H1 (cell line): Measurements from ENCODE around the gene PLA2G10.
"Not testable (repeated sequence)": the region's sequence is repeated elsewhere in the genome, so short reads cannot be mapped to it uniquely, and the experiment has no call there.

Experiments used
- CTCF ChIP-seq, 3 experiments: IDR thresholded peaks; 1 replicate in 2 of 3; 2 replicates in 1 of 3; pipeline versions ENCODE4 v1.5.1 to v1.6.1; 2011; ENCODE audit warnings: low read length in 3 of 3, mild to moderate bottlenecking in 3 of 3, inconsistent platforms in 2 of 3, low read depth in 1 of 3, moderate library complexity in 1 of 3; ENCODE audit not compliant: insufficient read depth in 1 of 3; ENCODE audit errors: control extremely low read depth in 1 of 3
- EZH2 ChIP-seq: fragments of 200-600 bp; sonication (generic); IDR thresholded peaks from 2 replicates; pipeline ENCODE4 v1.7.1; 2012; ENCODE audit warnings: low read depth, mild to moderate bottlenecking, moderate library complexity, low read length, inconsistent platforms; ENCODE audit not compliant: severe bottlenecking
- POLR2A ChIP-seq, 2 experiments: IDR thresholded peaks; 1 replicate in 1 of 2; 2 replicates in 1 of 2; pipeline ENCODE4 v1.6.1; 2011; ENCODE audit warnings: low read depth in 2 of 2, low read length in 2 of 2, mild to moderate bottlenecking in 2 of 2; ENCODE audit errors: control extremely low read depth in 1 of 2
- SP1 ChIP-seq: IDR thresholded peaks from 2 replicates; pipeline ENCODE4 v1.6.1; 2011; ENCODE audit warnings: low read depth, low read length
- TBP ChIP-seq: IDR thresholded peaks from 2 replicates; pipeline ENCODE4 v1.6.1; 2011; ENCODE audit warnings: low read depth, low read length, improper control_type of control experiment

- TF ChIP-seq POLR2A (IDR thresholded peaks at IDR 0.05; ENCODE audit: control extremely low read depth in 1 of 2, low read depth in 2 of 2, low read length in 2 of 2); CTCF (IDR thresholded peaks at IDR 0.05; ENCODE audit: control extremely low read depth in 1 of 3, insufficient read depth in 1 of 3, low read depth in 1 of 3, low read length in 3 of 3); EZH2; SP1; TBP: not testable (repeated sequence)
Measured at GRCh38 chr16:14740832-14741385, 46.8 kb upstream of the PLA2G10 start.
